Stimulated activated naive CD8-positive, alpha-beta T cell treated with anti-CD3 and anti-CD28 coated beads, Interleukin-15, amount 100 ng/mL, for 72 hours (primary cell): ENCODE data around the gene ZDHHC17.
"Not testable (repeated sequence)": the region's sequence is repeated elsewhere in the genome, so short reads cannot be mapped to it uniquely, and the experiment has no call there.

ENCODE experiments used
- ATAC-seq: fragments of 150-1000 bp; cut with Tn5 transposase; 2 replicates; pipeline ENCODE4 v1.10.0; 2021; ENCODE audit warnings: mild to moderate bottlenecking, moderate library complexity
- DNase-seq, 2 donors: peaks; one replicate each; pipeline ENCODE4 v3.0.0; 2021 to 2022
- H3K27ac Mint-ChIP-seq, 2 donors: one replicate each; pipeline ENCODE4 v1.8.0; 2022; ENCODE audit warnings: mild to moderate bottlenecking in 2 of 2, mixed read lengths in 2 of 2, moderate library complexity in 2 of 2
- H3K27me3 Mint-ChIP-seq: one replicate; pipeline ENCODE4 v1.8.0; 2022; ENCODE audit warnings: mixed read lengths
- H3K4me1 Mint-ChIP-seq: one replicate; pipeline ENCODE4 v1.8.0; 2022; ENCODE audit warnings: mild to moderate bottlenecking, mixed read lengths
- H3K4me3 Mint-ChIP-seq, 2 donors: one replicate each; pipeline ENCODE4 v1.8.0; 2022; ENCODE audit warnings: mild to moderate bottlenecking in 2 of 2, mixed read lengths in 2 of 2, moderate library complexity in 1 of 2
- H3K9me3 Mint-ChIP-seq, 2 donors: one replicate each; pipeline ENCODE4 v1.8.0; 2022; ENCODE audit warnings: mixed read lengths in 2 of 2

ZDHHC17 gene

GRCh38 chr12:76763746-76764675 lies at the start of gene ZDHHC17:
ZDHHC17 (plus strand) TSS chr12:76764115; CDS start chr12:76764237, 122 bp downstream.
- H3K4me1 Mint-ChIP-seq = peaks cover 48% of the 10 kb centered on the region
- H3K9me3 Mint-ChIP-seq = no peaks in the 10 kb centered on the region
- peak; percentile 93 for ATAC-seq
- H3K27ac Mint-ChIP-seq = peak within 1 kb of the TSS; percentile 98 to 99
- H3K27me3 Mint-ChIP-seq = no peaks in the 10 kb centered on the region
- peak within 1 kb of the TSS; percentile 96 to 98 for H3K4me3 Mint-ChIP-seq
- DNase-seq = peak; percentile 94 to 95

GRCh38 chr12:76714415-76714814 lies 49.5 kb upstream of the ZDHHC17 start:
- Mint-ChIP-seq H3K27me3 (no peaks in the 10 kb centered on the region), H3K4me1 (no peaks in the 10 kb centered on the region), H3K27ac (no peak overlapping the region), H3K9me3 (no peaks in the 10 kb centered on the region), H3K4me3 (no peak overlapping the region)
- DNase-seq = no peak
- no peak for ATAC-seq

GRCh38 chr12:76714861-76715260 lies 49.1 kb upstream of the ZDHHC17 start:
- no peaks in the 10 kb centered on the region for H3K27me3 Mint-ChIP-seq
- H3K9me3 Mint-ChIP-seq = no peaks in the 10 kb centered on the region
- peak overlapping the region in 1 of 2 donors; percentile 28 for H3K27ac Mint-ChIP-seq
- H3K4me1 Mint-ChIP-seq = no peaks in the 10 kb centered on the region
- no peak overlapping the region for H3K4me3 Mint-ChIP-seq
- DNase-seq (no peak), ATAC-seq (no peak)

- Mint-ChIP-seq H3K4me1 (no peaks in the 10 kb centered on the region), H3K9me3 (no peaks in the 10 kb centered on the region), H3K4me3 (no peak overlapping the region), H3K27ac (no peak overlapping the region), H3K27me3 (no peaks in the 10 kb centered on the region)
- ATAC-seq = no peak
- DNase-seq = no peak
These were observed 48.6 kb upstream of the ZDHHC17 start for GRCh38 chr12:76715332-76715731.

GRCh38 chr12:76717314-76717713 lies 46.6 kb upstream of the ZDHHC17 start:
- Mint-ChIP-seq H3K4me1 (no peaks in the 10 kb centered on the region), H3K27me3 (no peaks in the 10 kb centered on the region), H3K9me3 (no peaks in the 10 kb centered on the region), H3K4me3 (no peak overlapping the region), H3K27ac (no peak overlapping the region)
- ATAC-seq (no peak), DNase-seq (no peak)

GRCh38 chr12:76719171-76720041 lies 44.5 kb upstream of the ZDHHC17 start:
- Mint-ChIP-seq H3K27ac (no peak overlapping the region), H3K9me3 (no peaks in the 10 kb centered on the region), H3K4me3 (no peak overlapping the region), H3K4me1 (no peaks in the 10 kb centered on the region), H3K27me3 (no peaks in the 10 kb centered on the region)
- DNase-seq = no peak
- ATAC-seq = no peak

- no peaks in the 10 kb centered on the region for H3K4me1 Mint-ChIP-seq
- H3K27ac Mint-ChIP-seq = no peak overlapping the region
- H3K4me3 Mint-ChIP-seq = no peak overlapping the region
- H3K27me3 Mint-ChIP-seq = no peaks in the 10 kb centered on the region
- no peak for DNase-seq
- no peaks in the 10 kb centered on the region for H3K9me3 Mint-ChIP-seq
- ATAC-seq = no peak
These were observed 43.8 kb upstream of the ZDHHC17 start for GRCh38 chr12:76720068-76720467.

- H3K27ac Mint-ChIP-seq = no peak overlapping the region
- no peak overlapping the region for H3K4me3 Mint-ChIP-seq
- H3K9me3 Mint-ChIP-seq = no peaks in the 10 kb centered on the region
- ATAC-seq (no peak), DNase-seq (no peak)
- H3K27me3 Mint-ChIP-seq = no peaks in the 10 kb centered on the region
- H3K4me1 Mint-ChIP-seq = no peaks in the 10 kb centered on the region
These were observed 37.3 kb upstream of the ZDHHC17 start for GRCh38 chr12:76726626-76727025.

- not testable (repeated sequence) for H3K27me3 Mint-ChIP-seq, ATAC-seq, H3K4me3 Mint-ChIP-seq, DNase-seq, H3K4me1 Mint-ChIP-seq, H3K27ac Mint-ChIP-seq
- peaks cover 15 to 33% of the 10 kb centered on the region in 2 donors for H3K9me3 Mint-ChIP-seq
These were observed 31.7 kb upstream of the ZDHHC17 start for GRCh38 chr12:76732188-76732587.

GRCh38 chr12:76737689-76738088 lies 26.2 kb upstream of the ZDHHC17 start:
- H3K4me1 Mint-ChIP-seq, H3K27ac Mint-ChIP-seq, H3K4me3 Mint-ChIP-seq, H3K27me3 Mint-ChIP-seq, ATAC-seq, DNase-seq: not testable (repeated sequence)
- H3K9me3 Mint-ChIP-seq = peaks cover 28 to 51% of the 10 kb centered on the region in 2 donors

GRCh38 chr12:76738824-76739579 lies 24.9 kb upstream of the ZDHHC17 start:
- Mint-ChIP-seq H3K4me1 (no peaks in the 10 kb centered on the region), H3K27me3 (peaks cover 7% of the 10 kb centered on the region), H3K4me3 (no peak overlapping the region), H3K27ac (no peak overlapping the region), H3K9me3 (peaks cover 24 to 39% of the 10 kb centered on the region in 2 donors)
- ATAC-seq (no peak), DNase-seq (no peak)

- H3K9me3 Mint-ChIP-seq = peaks cover 15 to 33% of the 10 kb centered on the region in 2 donors
- H3K27ac Mint-ChIP-seq = no peak overlapping the region
- H3K4me1 Mint-ChIP-seq = no peaks in the 10 kb centered on the region
- DNase-seq (no peak), ATAC-seq (no peak)
- no peak overlapping the region for H3K4me3 Mint-ChIP-seq
- H3K27me3 Mint-ChIP-seq = peaks cover 7% of the 10 kb centered on the region
These were observed 24.0 kb upstream of the ZDHHC17 start for GRCh38 chr12:76739896-76740295.

- ATAC-seq (no peak), DNase-seq (no peak)
- Mint-ChIP-seq H3K4me3 (no peak overlapping the region), H3K4me1 (no peaks in the 10 kb centered on the region), H3K9me3 (peaks cover 13 to 33% of the 10 kb centered on the region in 2 donors), H3K27me3 (peaks cover 7% of the 10 kb centered on the region), H3K27ac (no peak overlapping the region)
These were observed 23.4 kb upstream of the ZDHHC17 start for GRCh38 chr12:76740501-76740900.

GRCh38 chr12:76745343-76745742 lies 18.6 kb upstream of the ZDHHC17 start:
- peaks cover 7% of the 10 kb centered on the region for H3K27me3 Mint-ChIP-seq
- H3K9me3 Mint-ChIP-seq = no peaks in the 10 kb centered on the region
- H3K4me3 Mint-ChIP-seq = no peak overlapping the region
- H3K27ac Mint-ChIP-seq = no peak overlapping the region
- H3K4me1 Mint-ChIP-seq = no peaks in the 10 kb centered on the region
- ATAC-seq = no peak
- no peak for DNase-seq

- H3K4me3 Mint-ChIP-seq = no peak overlapping the region
- ATAC-seq (no peak), DNase-seq (no peak)
- H3K9me3 Mint-ChIP-seq = no peaks in the 10 kb centered on the region
- peaks cover 7% of the 10 kb centered on the region for H3K27me3 Mint-ChIP-seq
- H3K4me1 Mint-ChIP-seq = no peaks in the 10 kb centered on the region
- no peak overlapping the region for H3K27ac Mint-ChIP-seq
These were observed 17.4 kb upstream of the ZDHHC17 start for GRCh38 chr12:76746516-76746915.
